Lower lobe of right lung (tissue), 2 donors: ENCODE data around the gene TTN. TPM values are rescaled to one million over a fixed set of nuclear protein-coding genes. Genes with fewer than 3 reads are reported as not detected.

Experiments
- ATAC-seq, 2 donors: fragments of 200-7000 bp; cut with Tn5 transposase; one replicate each; pipeline ENCODE4 v1.9.1; 2020 to 2022; ENCODE audit warnings: mild to moderate bottlenecking in 2 of 2, moderate library complexity in 2 of 2
- DNase-seq: peaks from one replicate; pipeline ENCODE4 v3.0.0-alpha.2; 2020
- H3K27ac ChIP-seq: fragments of 200-600 bp; one replicate; pipeline ENCODE4 v1.8.0; 2022
- H3K27me3 ChIP-seq: fragments of 200-600 bp; one replicate; pipeline ENCODE4 v1.8.0; 2022; ENCODE audit warnings: low read depth
- H3K36me3 ChIP-seq: fragments of 200-600 bp; one replicate; pipeline ENCODE4 v1.8.0; 2022; ENCODE audit warnings: mild to moderate bottlenecking
- H3K4me1 ChIP-seq: fragments of 200-600 bp; one replicate; pipeline ENCODE4 v1.8.0; 2022
- H3K4me3 ChIP-seq: fragments of 200-600 bp; one replicate; pipeline ENCODE4 v1.8.0; 2022; ENCODE audit warnings: mild to moderate bottlenecking
- H3K9me3 ChIP-seq: fragments of 200-600 bp; one replicate; pipeline ENCODE4 v1.8.0; 2022
- CTCF ChIP-seq: fragments of 200-600 bp; IDR thresholded peaks from one replicate; pipeline ENCODE4 v1.8.0; 2022; ENCODE audit warnings: antibody characterized with exemption, mild to moderate bottlenecking
- intact Hi-C: fragments of 100-400 bp; cut with DNase I; formaldehyde crosslinking; loops from one replicate; pipeline ENCODE4 v1.11.0; 2022
- total RNA-seq: library from RNA; stranded (reverse); fragmentation: NEBNext Ultra II Directional; extraction: Animal tissue kit (Norgen Biotek cat#: 25700); gene quantifications from one replicate; pipeline ENCODE4 v1.2.1, GENCODE V29; 2021
- donor health status: DM: no; HTN: yes; CAD: no; lungs with severe emphysema.

The TTN gene
- total RNA-seq, 1 donor from 2014 or later: 40.3 TPM

GRCh38 chr2:178584666-178585065, 222.6 kb downstream of the TTN start:
- Histone ChIP-seq H3K27ac (no peak overlapping the region), H3K9me3 (no peaks in the 10 kb centered on the region), H3K36me3 (peaks cover 59% of the 10 kb centered on the region), H3K27me3 (no peaks in the 10 kb centered on the region), H3K4me3 (no peak overlapping the region), H3K4me1 (no peaks in the 10 kb centered on the region)
- ATAC-seq: no peak
- intact Hi-C loops: no loop called here
- DNase-seq: no peak
- no peak for TF ChIP-seq CTCF

- TF ChIP-seq CTCF: no peak
- Histone ChIP-seq H3K4me3 (no peak overlapping the region), H3K27me3 (no peaks in the 10 kb centered on the region), H3K36me3 (peaks cover 84% of the 10 kb centered on the region), H3K9me3 (no peaks in the 10 kb centered on the region), H3K4me1 (no peaks in the 10 kb centered on the region), H3K27ac (no peak overlapping the region)
- DNase-seq (no peak), ATAC-seq (no peak)
- intact Hi-C loops: no loop called here
Measured at GRCh38 chr2:178579006-178579405, 228.2 kb downstream of the TTN start.

- no peak for ATAC-seq
- no peak overlapping the region for H3K27ac ChIP-seq
- H3K36me3 ChIP-seq: peaks cover 74% of the 10 kb centered on the region
Measured at GRCh38 chr2:178574789-178575188, 232.4 kb downstream of the TTN start.

GRCh38 chr2:178568227-178568626, 239.0 kb downstream of the TTN start:
- no peak overlapping the region for H3K27ac ChIP-seq
- H3K36me3 ChIP-seq: peaks cover 38% of the 10 kb centered on the region
- no peaks in the 10 kb centered on the region for H3K9me3 ChIP-seq
- no peak for DNase-seq
- H3K27me3 ChIP-seq: no peaks in the 10 kb centered on the region
- no peak for ATAC-seq
- no peak overlapping the region for H3K4me3 ChIP-seq
- intact Hi-C loops: no loop called here
- TF ChIP-seq CTCF: no peak
- H3K4me1 ChIP-seq: no peaks in the 10 kb centered on the region

More at GRCh38 chr2:178574789-178575188, 232.4 kb downstream of the TTN start:
- Histone ChIP-seq H3K4me3 (no peak overlapping the region), H3K27me3 (no peaks in the 10 kb centered on the region), H3K9me3 (no peaks in the 10 kb centered on the region), H3K4me1 (no peaks in the 10 kb centered on the region)
- intact Hi-C loops: no loop called here
- TF ChIP-seq CTCF: no peak
- no peak for DNase-seq

- no peak overlapping the region for H3K4me3 ChIP-seq
- no peaks in the 10 kb centered on the region for H3K27me3 ChIP-seq
- H3K36me3 ChIP-seq: peaks cover 66% of the 10 kb centered on the region
- DNase-seq (no peak), ATAC-seq (no peak)
- intact Hi-C loops: no loop called here
- no peak overlapping the region for H3K27ac ChIP-seq
- TF ChIP-seq CTCF: no peak
- H3K4me1 ChIP-seq: no peaks in the 10 kb centered on the region
- H3K9me3 ChIP-seq: no peaks in the 10 kb centered on the region
Measured at GRCh38 chr2:178553047-178553446, 254.2 kb downstream of the TTN start.

- ATAC-seq (no peak), DNase-seq (no peak)
- Histone ChIP-seq H3K36me3 (peaks cover 93% of the 10 kb centered on the region), H3K4me1 (no peaks in the 10 kb centered on the region), H3K4me3 (no peak overlapping the region), H3K27ac (no peak overlapping the region), H3K9me3 (no peaks in the 10 kb centered on the region), H3K27me3 (no peaks in the 10 kb centered on the region)
- no peak for TF ChIP-seq CTCF
- intact Hi-C loops: no loop called here
Measured at GRCh38 chr2:178550352-178550751, 256.9 kb downstream of the TTN start.
